Measurements from ENCODE around the gene PLXNA4.

The PLXNA4 gene

DNA sequence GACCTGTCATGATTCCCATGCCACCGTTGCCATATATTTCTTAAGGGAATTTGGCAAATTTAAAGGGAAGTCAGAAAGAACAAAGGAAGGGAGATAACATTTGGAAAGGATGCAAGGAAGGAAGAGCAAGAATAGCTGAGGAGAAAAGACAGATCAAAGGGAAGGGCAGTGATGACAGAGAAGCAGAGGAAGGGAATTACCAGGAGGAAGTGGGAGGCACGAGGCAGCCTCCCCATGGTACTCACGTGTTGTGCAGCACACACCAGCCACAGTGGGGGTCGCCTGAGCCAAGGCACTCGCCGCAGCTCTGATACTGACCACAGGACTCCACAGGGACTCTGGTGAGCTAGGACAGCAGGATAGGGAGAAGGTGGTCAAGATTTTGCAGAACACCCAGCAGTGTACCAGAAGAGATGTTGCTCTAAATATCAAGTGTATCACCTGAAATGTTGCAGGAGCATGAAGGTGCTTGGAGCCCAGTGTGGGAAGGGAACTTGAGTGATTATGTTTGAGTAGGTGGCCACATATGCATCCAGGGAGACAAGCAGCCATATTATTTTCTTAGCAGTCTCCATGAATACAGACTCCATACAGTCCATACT, 335.3 kb downstream of the PLXNA4 start:
- H3K27ac Mint-ChIP-seq: no peak overlapping the region
- H3K9me3 Mint-ChIP-seq: peaks cover 4% of the 10 kb centered on the region
- H3K4me1 Mint-ChIP-seq: no peaks in the 10 kb centered on the region
- no peaks in the 10 kb centered on the region for H3K27me3 Mint-ChIP-seq
- ATAC-seq: no peak
- no peak overlapping the region for H3K4me3 Mint-ChIP-seq
- H3K36me3 Mint-ChIP-seq: no peaks in the 10 kb centered on the region

DNA sequence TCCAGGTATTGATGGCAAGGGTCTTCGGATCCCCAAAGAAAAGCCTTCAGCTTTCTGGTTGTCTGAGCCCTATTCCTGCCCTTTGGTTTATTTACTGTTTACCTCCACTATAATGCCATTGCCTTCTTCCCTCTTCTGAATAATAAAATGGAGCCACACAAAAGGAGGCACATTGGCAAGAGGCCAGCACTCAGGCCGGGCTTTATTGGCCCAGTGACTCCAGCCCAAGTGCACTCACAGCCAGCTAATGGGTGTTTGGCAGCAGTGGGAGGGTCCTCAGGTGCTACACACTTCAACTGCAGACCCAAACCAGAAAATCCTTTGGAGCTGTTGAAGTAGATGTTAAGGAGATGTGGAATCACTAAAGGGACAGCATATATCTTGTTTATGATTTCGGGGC, 336.0 kb downstream of the PLXNA4 start:
- H3K27me3 Mint-ChIP-seq: no peaks in the 10 kb centered on the region
- no peak for ATAC-seq
- no peaks in the 10 kb centered on the region for H3K9me3 Mint-ChIP-seq
- H3K4me3 Mint-ChIP-seq: no peak overlapping the region
- H3K4me1 Mint-ChIP-seq: no peaks in the 10 kb centered on the region
- no peaks in the 10 kb centered on the region for H3K36me3 Mint-ChIP-seq
- no peak overlapping the region for H3K27ac Mint-ChIP-seq

DNA sequence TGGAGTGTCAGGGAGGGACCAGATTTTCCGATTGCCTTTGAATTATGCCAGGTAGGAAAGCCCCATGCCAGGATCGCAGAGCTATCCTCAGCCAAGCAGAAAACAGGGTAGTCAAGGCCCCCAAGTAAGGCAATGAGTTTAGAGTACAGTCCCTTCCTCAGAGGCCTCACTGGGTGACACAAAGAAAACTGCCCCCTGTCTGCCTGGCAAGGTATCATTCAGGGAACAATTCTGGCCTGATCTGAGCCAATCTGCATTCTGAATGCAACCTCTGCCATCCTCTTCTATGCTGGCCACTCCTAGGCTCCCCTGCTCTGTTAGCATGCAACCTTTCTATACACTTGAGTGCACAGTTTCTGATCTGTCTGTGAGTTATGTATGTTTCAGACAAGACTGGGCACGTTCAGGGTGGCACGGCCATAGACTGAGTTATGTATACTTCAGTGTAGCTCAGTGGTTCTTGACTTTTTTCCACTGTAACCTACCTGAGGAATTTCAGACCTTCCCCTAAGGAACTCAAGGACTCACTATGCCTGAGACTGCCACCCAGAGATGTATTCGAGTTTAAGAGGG, 336.8 kb downstream of the PLXNA4 start:
- ATAC-seq: no peak

DNA sequence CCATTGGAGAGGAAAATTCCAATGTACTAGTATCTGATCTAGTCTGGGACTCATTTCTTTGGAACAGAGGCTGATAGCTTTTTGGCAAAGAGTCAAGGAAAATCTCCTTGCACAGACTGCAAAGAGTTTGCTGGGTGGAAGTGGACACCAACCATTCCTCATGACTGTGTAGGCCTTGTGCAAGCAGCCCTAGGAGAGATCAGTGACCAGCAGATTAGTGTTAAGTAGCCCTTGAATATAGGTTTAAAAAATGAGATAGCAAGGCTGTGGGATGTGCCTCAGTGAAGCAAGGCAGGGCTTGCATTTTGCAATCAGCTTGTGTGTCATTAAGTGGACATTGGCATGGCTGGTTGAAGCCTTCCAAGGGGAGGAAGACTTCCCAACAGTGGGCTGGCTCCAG, 341.6 kb downstream of the PLXNA4 start:
- Mint-ChIP-seq H3K27me3 (no peaks in the 10 kb centered on the region), H3K4me1 (no peaks in the 10 kb centered on the region), H3K4me3 (no peak overlapping the region), H3K9me3 (no peaks in the 10 kb centered on the region), H3K27ac (no peak overlapping the region), H3K36me3 (no peaks in the 10 kb centered on the region)
- ATAC-seq: no peak

More for the DNA sequence above, 336.8 kb downstream of the PLXNA4 start:
- Mint-ChIP-seq H3K9me3 (no peaks in the 10 kb centered on the region), H3K27me3 (no peaks in the 10 kb centered on the region), H3K4me3 (no peak overlapping the region), H3K27ac (no peak overlapping the region), H3K4me1 (no peaks in the 10 kb centered on the region), H3K36me3 (no peaks in the 10 kb centered on the region)

DNA sequence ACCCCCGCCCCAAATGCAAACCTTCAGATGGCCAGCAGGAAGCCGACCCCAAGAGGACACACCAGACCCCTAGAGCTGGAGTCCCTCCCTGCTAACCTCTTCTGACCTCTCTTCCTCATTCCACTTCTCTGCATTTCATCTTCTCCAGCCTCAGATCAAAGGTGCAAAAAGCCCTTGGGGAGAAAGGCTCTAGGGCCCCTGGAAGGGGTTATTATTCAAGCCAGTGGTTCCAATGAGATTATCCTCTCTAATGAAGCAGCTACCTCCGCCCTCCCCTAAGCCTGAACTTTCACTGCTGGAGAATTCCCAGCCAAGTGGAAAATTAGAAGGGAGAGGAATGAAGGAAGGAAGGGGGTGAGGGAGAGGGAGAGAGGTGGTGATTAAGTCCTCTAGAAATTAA, 343.9 kb downstream of the PLXNA4 start:
- Mint-ChIP-seq H3K36me3 (no peaks in the 10 kb centered on the region), H3K27me3 (no peaks in the 10 kb centered on the region)

DNA sequence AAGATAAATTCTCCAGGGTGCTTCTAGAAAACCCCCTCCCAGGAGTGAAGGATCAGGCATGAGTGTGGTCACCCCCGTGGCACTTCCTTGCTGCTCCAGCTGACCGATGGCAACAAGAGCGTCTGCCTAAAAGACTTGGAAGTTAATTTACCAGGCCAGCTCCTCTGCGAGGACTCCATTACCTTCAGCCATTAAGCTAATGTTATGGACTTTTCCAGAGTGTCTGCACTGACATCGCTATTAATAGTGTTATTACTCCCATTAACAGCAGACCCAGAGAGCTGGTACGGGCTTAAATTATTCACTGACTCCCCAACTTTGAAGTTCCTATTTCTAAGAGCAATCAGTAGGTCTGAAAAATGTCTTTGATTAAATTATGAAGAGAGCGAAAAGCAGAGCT, 345.8 kb downstream of the PLXNA4 start:
- Mint-ChIP-seq H3K27ac (no peak overlapping the region), H3K4me1 (no peaks in the 10 kb centered on the region), H3K4me3 (no peak overlapping the region), H3K9me3 (no peaks in the 10 kb centered on the region), H3K36me3 (no peaks in the 10 kb centered on the region), H3K27me3 (no peaks in the 10 kb centered on the region)
- ATAC-seq: no peak

More for the DNA sequence above, 343.9 kb downstream of the PLXNA4 start:
- Mint-ChIP-seq H3K4me3 (no peak overlapping the region), H3K27ac (no peak overlapping the region), H3K9me3 (no peaks in the 10 kb centered on the region), H3K4me1 (no peaks in the 10 kb centered on the region)
- no peak for ATAC-seq

DNA sequence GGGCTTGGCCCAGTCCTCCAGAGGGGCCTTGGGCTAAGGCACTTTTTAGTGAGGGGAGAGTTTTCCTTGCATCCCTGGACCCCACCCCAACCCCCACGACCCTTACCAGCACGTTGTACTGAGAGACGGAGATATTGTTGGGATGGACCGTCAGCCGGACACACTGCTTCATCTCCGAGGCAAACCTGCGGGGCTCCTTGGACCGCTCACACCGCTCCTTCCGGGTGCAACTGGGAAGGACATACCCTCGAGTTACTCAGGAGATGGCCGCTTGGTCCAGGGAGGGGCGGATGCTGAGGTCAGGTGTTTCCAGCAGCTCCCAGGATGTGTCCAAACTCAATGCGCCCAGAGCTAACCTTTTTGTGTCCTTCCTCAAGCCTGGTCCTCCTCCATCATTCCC, 348.0 kb downstream of the PLXNA4 start:
- H3K4me1 Mint-ChIP-seq: peaks cover 6% of the 10 kb centered on the region
- ATAC-seq: no peak
- H3K27me3 Mint-ChIP-seq: no peaks in the 10 kb centered on the region
- H3K9me3 Mint-ChIP-seq: peaks cover 3% of the 10 kb centered on the region
- H3K27ac Mint-ChIP-seq: no peak overlapping the region
- H3K4me3 Mint-ChIP-seq: no peak overlapping the region
- no peaks in the 10 kb centered on the region for H3K36me3 Mint-ChIP-seq

DNA sequence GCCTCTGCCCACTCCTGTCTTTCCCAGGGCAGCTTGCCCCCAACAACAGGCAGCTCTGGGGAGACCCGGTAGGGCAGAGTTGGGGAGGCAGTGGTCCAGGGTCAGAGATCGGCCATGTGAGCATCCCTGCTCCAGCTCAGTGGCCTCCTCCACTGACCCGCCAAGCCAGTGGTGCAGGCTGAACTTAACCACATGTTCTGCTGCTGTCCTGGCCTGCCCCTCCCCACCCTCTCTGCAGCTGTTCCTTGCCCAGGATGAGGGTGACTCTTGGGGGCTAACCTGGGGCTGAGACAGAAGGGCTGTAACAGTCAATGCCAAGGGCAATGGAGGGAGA, 349.3 kb downstream of the PLXNA4 start:
- peak; percentile 6 for ATAC-seq
- no peaks in the 10 kb centered on the region for H3K36me3 Mint-ChIP-seq
- H3K9me3 Mint-ChIP-seq: peaks cover 3% of the 10 kb centered on the region
- no peaks in the 10 kb centered on the region for H3K27me3 Mint-ChIP-seq
- H3K27ac Mint-ChIP-seq: no peak overlapping the region
- H3K4me1 Mint-ChIP-seq: peaks cover 6% of the 10 kb centered on the region
- no peak overlapping the region for H3K4me3 Mint-ChIP-seq

DNA sequence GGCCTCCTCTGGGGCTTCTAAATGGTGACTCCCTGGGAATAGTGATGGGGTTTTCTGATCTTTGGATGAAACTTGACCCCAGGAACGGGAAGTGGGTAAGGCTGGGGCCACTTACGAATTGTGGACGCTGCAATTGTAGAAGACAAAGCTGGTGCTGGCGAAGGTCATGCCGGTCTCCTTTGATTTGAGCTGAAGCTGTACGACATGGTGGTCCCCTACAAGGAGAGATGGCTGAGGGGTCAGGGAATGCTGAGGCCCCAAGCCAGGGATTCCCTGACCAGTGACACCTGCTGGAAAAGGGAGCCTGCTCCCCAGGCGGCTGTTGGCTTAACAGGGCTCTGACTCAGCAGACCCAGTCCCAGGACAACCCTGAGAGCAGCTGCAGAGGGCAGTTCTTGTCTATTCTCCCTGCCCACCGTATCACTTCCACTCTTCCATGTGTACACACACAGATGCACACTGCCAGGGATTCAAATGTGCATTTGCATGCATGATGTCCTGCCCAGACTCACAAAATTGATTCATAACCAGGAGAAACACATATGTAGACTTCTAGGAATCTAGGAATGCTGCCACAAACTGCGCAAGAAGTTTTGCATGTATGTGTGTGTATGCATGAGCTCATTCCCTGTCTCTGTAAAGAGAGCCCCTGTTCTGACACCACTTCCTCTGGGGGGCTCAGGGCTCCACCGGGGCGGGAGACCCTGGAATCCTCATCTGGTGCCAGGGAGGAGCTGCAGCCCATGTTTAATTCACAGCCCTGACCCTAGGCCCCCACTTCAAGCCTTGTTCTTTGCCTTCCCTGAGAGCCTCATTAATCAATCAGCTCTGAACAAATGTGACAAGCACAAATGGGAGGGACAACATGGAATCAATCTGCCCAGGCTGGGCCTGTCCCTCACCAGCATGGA, 350.0 kb downstream of the PLXNA4 start:
- H3K36me3 Mint-ChIP-seq: no peaks in the 10 kb centered on the region
- no peak overlapping the region for H3K4me3 Mint-ChIP-seq
- H3K27ac Mint-ChIP-seq: no peak overlapping the region
- H3K4me1 Mint-ChIP-seq: peaks cover 6% of the 10 kb centered on the region
- no peak for ATAC-seq
- H3K27me3 Mint-ChIP-seq: no peaks in the 10 kb centered on the region
- H3K9me3 Mint-ChIP-seq: peaks cover 3% of the 10 kb centered on the region

DNA sequence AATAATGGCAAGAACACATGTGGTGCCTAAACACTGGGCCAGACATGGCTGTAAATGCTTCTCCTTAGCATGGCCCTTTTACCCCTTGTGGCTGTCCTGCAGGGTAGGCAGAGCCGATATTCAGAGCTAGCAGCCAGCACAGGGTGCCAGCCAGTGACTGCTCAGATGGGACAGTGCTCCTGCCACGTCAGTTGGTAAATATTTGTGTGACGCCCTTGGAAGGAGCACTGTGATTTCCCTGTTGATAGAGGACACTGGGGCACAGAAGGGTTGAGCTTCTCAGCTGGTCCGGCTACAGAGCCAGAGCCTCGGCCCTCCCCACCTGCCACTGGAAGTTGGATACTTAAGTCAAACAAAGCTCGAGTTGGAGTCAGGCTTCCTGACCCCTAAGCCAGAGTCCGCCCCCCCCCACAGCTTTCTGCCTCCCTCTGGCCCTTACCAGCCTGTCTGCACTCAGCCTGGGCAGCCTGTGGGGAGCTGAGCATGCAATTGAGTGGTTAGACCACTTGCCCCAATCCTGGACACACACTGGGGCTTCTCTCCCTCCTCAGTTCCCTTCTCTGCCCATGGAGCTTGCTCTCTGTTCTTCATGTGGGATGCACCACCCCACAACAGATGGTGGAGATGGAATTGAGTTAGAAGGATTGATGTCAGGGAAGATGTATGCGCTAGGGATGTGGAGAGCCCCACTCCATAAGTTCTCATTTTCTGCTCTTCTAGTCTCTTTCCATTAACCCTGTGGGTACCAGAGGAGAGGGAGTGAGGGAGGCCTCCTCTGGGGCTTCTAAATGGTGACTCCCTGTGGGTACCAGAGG, 350.8 kb downstream of the PLXNA4 start:
- Mint-ChIP-seq H3K36me3 (no peaks in the 10 kb centered on the region), H3K4me3 (no peak overlapping the region), H3K4me1 (peaks cover 6% of the 10 kb centered on the region), H3K27me3 (no peaks in the 10 kb centered on the region), H3K9me3 (peaks cover 3% of the 10 kb centered on the region), H3K27ac (no peak overlapping the region)
- ATAC-seq: no peak

DNA sequence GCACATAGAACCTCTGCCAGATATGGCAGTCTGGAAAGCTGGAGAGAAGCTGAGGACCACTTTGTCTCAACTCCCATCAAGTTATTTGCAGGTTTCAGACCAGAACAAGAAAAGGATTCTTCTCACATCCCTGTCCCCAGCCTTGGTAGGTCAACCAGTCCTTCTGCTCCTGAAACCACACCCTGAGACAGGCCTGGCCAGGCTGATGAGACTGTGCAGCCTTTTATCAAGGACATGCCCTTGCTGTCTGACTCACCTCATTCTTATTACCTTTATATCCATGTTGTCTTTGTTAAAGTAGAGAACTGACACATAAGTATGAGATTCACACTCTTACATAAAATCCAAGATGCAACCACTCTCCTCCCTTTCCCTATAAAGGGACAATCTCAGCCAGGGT, 354.9 kb downstream of the PLXNA4 start:
- peaks cover 6% of the 10 kb centered on the region for H3K4me1 Mint-ChIP-seq
- no peaks in the 10 kb centered on the region for H3K27me3 Mint-ChIP-seq
- H3K9me3 Mint-ChIP-seq: peaks cover 3% of the 10 kb centered on the region
- ATAC-seq: no peak
- H3K27ac Mint-ChIP-seq: no peak overlapping the region
- no peak overlapping the region for H3K4me3 Mint-ChIP-seq
- no peaks in the 10 kb centered on the region for H3K36me3 Mint-ChIP-seq

DNA sequence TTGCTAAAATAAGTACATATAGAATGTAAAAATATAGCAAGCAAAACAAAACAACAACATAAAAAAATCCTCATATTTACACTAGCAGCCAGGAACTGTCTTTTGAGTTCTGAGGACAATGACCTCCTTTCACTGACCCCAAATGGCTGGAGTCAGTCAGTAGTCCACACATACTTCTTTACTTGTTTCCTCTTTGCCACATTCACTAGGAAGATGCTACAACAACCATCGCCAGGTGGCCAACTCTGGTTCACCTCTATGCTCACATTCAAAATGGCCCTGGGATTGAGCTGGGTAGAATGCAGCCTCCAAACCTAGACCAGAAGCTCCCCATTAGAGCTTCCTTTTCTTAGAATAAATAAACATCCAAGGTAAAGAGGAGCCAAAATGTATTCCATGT, 356.2 kb downstream of the PLXNA4 start:
- no peak overlapping the region for H3K4me3 Mint-ChIP-seq
- H3K4me1 Mint-ChIP-seq: peaks cover 6% of the 10 kb centered on the region
- no peaks in the 10 kb centered on the region for H3K36me3 Mint-ChIP-seq
- H3K9me3 Mint-ChIP-seq: peaks cover 3% of the 10 kb centered on the region
- H3K27me3 Mint-ChIP-seq: no peaks in the 10 kb centered on the region
- no peak for ATAC-seq
- no peak overlapping the region for H3K27ac Mint-ChIP-seq

DNA sequence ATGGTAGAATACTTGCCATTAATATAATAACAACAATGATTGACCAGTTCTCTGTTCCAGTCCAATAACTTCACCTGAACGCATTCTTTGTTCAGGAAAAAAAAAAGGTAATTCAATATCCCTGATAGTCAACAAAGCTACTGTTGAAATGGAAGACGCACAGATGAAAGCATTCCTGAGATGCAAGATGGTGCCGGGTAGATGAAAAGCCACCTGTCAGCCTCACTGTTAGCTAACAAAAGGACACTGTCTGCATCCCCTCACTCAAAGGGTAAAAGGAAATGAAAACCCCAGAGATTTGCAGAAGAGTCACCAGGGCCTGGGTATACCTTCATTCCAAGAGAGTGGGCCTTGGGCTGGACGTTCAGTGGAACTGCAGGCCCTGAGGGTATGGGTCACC, 357.4 kb downstream of the PLXNA4 start:
- no peaks in the 10 kb centered on the region for H3K4me1 Mint-ChIP-seq
- H3K27ac Mint-ChIP-seq: no peak overlapping the region
- H3K4me3 Mint-ChIP-seq: no peak overlapping the region
- no peaks in the 10 kb centered on the region for H3K36me3 Mint-ChIP-seq
- no peak for ATAC-seq
- H3K27me3 Mint-ChIP-seq: no peaks in the 10 kb centered on the region
- no peaks in the 10 kb centered on the region for H3K9me3 Mint-ChIP-seq

DNA sequence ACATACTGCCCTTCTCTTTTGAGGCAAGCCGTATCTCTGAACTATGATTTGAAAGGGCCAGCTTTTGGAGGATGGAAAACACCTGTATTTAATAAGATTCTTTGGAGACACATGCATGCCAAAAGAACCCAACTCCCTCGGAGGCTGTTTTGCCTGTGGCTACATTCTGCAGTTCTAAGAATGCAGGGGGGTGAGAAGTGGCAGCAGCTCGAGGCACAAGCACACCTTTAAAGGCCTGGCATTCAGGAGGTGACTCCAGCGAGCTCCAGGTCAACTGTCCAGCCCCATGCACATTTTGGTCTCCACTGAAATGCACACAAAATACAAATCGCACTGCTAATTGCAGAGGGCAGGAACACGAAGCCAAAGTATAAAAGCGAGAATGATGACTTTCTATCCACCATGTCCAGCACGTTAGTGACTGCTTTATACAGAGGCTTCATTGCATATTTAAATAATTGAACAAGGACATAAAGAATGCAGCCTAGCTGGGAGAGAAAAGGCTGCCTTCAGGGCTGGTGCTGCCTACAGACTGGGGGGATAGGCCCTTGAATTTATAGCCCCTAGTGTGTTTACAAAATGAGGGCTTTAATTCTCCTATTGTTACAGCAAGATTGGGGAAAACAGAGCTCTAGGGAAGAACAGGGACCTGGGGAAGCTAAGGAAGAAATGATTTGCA, 359.3 kb downstream of the PLXNA4 start:
- no peak for ATAC-seq
- H3K9me3 Mint-ChIP-seq: no peaks in the 10 kb centered on the region
- no peaks in the 10 kb centered on the region for H3K27me3 Mint-ChIP-seq
- H3K4me3 Mint-ChIP-seq: no peak overlapping the region
- H3K36me3 Mint-ChIP-seq: no peaks in the 10 kb centered on the region
- no peaks in the 10 kb centered on the region for H3K4me1 Mint-ChIP-seq
- H3K27ac Mint-ChIP-seq: no peak overlapping the region

DNA sequence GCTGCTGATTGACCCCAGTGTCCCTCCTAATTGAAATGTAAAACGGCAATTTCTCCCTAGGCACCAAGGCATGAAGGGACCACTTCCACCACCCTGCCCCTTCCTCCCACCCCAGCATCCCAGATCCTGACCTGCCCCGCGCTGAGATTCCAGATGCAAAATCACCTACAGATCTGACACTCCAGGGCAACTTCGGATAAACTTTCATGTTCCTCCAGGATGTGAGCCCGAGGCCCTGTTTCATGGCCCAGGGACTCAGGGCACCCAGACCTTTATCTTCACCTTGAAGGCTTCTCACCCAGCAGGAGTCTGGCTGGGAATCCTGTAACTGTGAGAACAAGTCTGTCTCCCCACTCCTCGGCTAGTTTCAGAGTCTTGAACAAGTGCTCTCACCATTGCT, 361.8 kb downstream of the PLXNA4 start:
- Mint-ChIP-seq H3K36me3 (no peaks in the 10 kb centered on the region), H3K4me3 (no peak overlapping the region), H3K9me3 (no peaks in the 10 kb centered on the region), H3K4me1 (no peaks in the 10 kb centered on the region), H3K27ac (no peak overlapping the region), H3K27me3 (no peaks in the 10 kb centered on the region)
- ATAC-seq: no peak

Measured in stimulated activated memory B cell treated with anti-CD40 and anti-IgM and Interleukin-4, amounts not matched to agents 10 μg/mL and 1 μg/mL and 100 μg/mL, for 72 hours (primary cell).